GM13976 (cell line): Measurements from ENCODE around the gene SOX1.
A peak's percentile ranks its signal among the peaks of the same experiment; 100 is the strongest.

Source experiments
- DNase-seq: peaks from one replicate; pipeline ENCODE4 v3.0.0; 2012; ENCODE audit warnings: low spot score
- CTCF ChIP-seq: IDR thresholded peaks from 2 replicates; pipeline ENCODE4 v1.5.1; 2012; ENCODE audit warnings: borderline replicate concordance, mild to moderate bottlenecking; ENCODE audit not compliant: insufficient read depth; ENCODE audit errors: extremely low read depth, missing control alignments, control extremely low read depth
- in situ Hi-C: fragments of 300-500 bp; cut with MboI; formaldehyde crosslinking; loops from one replicate; pipeline ENCODE4 v1.12.0; 2022; ENCODE audit warnings: low sequenced_read_pairs, mixed read lengths, inconsistent platforms; ENCODE audit not compliant: unreplicated experiment

The SOX1 gene

GRCh38 chr13:112067116-112067741 lies at the start of gene SOX1:
TSS of gene SOX1 (plus strand) at chr13:112067149. CDS start at chr13:112067659, 510 bp downstream.
- peak; percentile 29 for DNase-seq
- TF ChIP-seq CTCF: no peak
- in situ Hi-C loops: no loop called here

- no peak for DNase-seq
- in situ Hi-C loops: no loop called here
- no peak for TF ChIP-seq CTCF
Measured at GRCh38 chr13:112024577-112024976, 42.4 kb upstream of the SOX1 start.

GRCh38 chr13:112027250-112027649 lies 39.7 kb upstream of the SOX1 start:
- DNase-seq: no peak
- in situ Hi-C loops: no loop called here
- TF ChIP-seq CTCF: no peak

GRCh38 chr13:112028481-112028880 lies 38.5 kb upstream of the SOX1 start:
- no peak for DNase-seq
- TF ChIP-seq CTCF: no peak
- in situ Hi-C loops: no loop called here

GRCh38 chr13:112029143-112029542 lies 37.8 kb upstream of the SOX1 start:
- in situ Hi-C loops: no loop called here

GRCh38 chr13:112032186-112032993 lies 34.6 kb upstream of the SOX1 start:
- TF ChIP-seq CTCF: no peak

More at GRCh38 chr13:112029143-112029542, 37.8 kb upstream of the SOX1 start:
- no peak for DNase-seq
- no peak for TF ChIP-seq CTCF

More at GRCh38 chr13:112032186-112032993, 34.6 kb upstream of the SOX1 start:
- no peak for DNase-seq
- in situ Hi-C loops: no loop called here
